NCI-H524 (cell line): Measurements from ENCODE around the gene RALA.
"Not testable (repeated sequence)": the region's sequence is repeated elsewhere in the genome, so short reads cannot be mapped to it uniquely, and the experiment has no call there.

Experiments used
- DNase-seq, 2 experiments: peaks; one replicate each; lab custom pipeline; 2025; lab: John Stamatoyannopoulos, UW

The RALA gene

GRCh38 chr7:39732837-39733804, 109.7 kb downstream of the RALA start:
- DNase-seq = peak; percentile 94 to 96

- DNase-seq = peak in 1 of 2 experiments; percentile 19
These were observed 110.7 kb downstream of the RALA start for GRCh38 chr7:39733881-39734632.

GRCh38 chr7:39734633-39735004, 111.2 kb downstream of the RALA start:
- no peak for DNase-seq

GRCh38 chr7:39735903-39736302, 112.5 kb downstream of the RALA start:
- DNase-seq = no peak

GRCh38 chr7:39741942-39742623, 118.7 kb downstream of the RALA start:
- DNase-seq = no peak

GRCh38 chr7:39744620-39745019, 121.2 kb downstream of the RALA start:
- DNase-seq = no peak

GRCh38 chr7:39745320-39745719, 121.9 kb downstream of the RALA start:
- DNase-seq = no peak

GRCh38 chr7:39746103-39746819, 122.9 kb downstream of the RALA start:
- DNase-seq = peak; percentile 65 to 72

GRCh38 chr7:39749177-39749576, 125.8 kb downstream of the RALA start:
- DNase-seq = no peak

- DNase-seq = no peak
These were observed 126.3 kb downstream of the RALA start for GRCh38 chr7:39749717-39750116.

- no peak for DNase-seq
These were observed 127.1 kb downstream of the RALA start for GRCh38 chr7:39750253-39751077.

GRCh38 chr7:39753237-39753636, 129.9 kb downstream of the RALA start:
- not testable (repeated sequence) for DNase-seq

- DNase-seq = no peak
These were observed 130.5 kb downstream of the RALA start for GRCh38 chr7:39753823-39754325.

GRCh38 chr7:39754326-39755120, 131.2 kb downstream of the RALA start:
- DNase-seq = no peak

- DNase-seq = no peak
These were observed 134.2 kb downstream of the RALA start for GRCh38 chr7:39757604-39758003.
